GM19238 (cell line): Measurements from ENCODE around the gene ADAT3.

ENCODE experiments used
- DNase-seq: peaks from one replicate; pipeline ENCODE4 v3.0.0; 2011; ENCODE audit warnings: low spot score; ENCODE audit not compliant: insufficient read length

The ADAT3 gene

DNA sequence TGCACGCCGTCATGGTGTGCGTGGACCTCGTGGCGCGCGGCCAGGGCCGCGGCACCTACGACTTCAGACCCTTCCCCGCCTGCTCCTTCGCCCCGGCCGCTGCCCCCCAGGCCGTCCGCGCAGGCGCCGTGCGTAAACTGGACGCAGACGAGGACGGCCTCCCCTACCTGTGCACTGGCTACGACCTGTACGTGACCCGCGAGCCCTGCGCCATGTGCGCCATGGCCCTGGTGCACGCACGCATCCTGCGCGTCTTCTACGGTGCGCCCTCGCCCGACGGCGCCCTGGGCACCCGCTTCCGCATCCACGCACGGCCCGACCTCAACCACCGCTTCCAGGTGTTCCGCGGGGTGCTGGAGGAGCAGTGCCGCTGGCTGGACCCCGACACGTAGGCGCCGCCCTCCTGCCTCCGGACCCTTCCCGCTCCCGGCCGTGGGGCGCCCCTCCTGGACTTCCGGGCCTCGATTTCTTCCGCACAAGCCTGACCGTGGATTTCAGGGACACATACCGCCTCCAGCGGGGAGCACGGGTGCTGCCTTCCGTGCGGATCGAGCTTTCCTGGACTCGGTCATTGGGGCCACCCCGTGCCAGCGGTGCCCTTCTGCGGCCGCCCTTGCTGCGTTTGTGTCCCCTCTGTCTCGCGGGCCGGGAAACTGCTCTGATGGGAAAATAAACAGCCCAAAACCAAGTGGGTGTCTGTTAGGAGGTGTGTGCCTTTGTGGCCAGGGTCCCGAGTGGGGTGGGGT is 7.7 kb downstream of the ADAT3 start:
- DNase-seq = no peak

DNA sequence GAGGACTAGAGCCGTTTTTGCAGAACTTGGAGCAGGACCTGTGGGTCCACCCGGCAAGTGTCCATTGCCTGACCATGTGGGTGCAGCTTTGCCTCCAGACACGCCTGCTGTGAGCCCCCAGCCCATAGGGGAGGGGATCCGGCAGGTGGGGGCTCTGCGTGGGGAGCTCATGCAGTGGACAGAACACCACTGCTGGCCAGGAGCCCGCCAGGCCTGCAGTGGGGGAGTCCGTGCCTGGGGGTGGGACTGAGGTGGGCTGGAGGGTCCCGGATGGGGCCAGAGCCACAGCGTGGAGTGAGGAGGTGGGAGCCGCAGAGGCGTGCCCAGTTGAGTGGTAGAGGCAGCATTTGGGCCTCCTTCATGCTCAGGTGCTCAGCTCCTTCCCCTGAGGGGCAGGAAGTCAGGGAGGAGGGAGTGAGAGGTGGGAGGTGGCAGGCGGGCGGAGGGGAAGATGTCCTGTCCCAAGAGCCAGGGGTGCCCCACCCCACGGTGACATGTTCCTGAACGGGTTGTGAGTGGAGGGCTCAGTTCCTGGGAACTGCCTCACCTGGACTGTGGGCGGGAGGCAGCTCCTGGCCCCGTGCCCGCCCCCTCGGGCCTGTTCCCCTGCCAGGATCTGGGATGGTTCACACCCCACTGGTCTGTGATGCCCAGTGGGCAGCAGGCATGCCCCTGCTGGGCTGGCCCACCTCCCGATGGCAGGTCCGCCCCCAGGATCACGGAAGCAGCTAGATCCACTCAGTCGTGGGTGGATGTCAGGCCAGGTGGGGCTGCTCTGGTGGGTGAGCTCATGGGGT is 8.8 kb downstream of the ADAT3 start:
- DNase-seq = no peak

- no peak for DNase-seq
Measured at GRCh38 chr19:1914826-1915341, 9.7 kb downstream of the ADAT3 start.

DNA sequence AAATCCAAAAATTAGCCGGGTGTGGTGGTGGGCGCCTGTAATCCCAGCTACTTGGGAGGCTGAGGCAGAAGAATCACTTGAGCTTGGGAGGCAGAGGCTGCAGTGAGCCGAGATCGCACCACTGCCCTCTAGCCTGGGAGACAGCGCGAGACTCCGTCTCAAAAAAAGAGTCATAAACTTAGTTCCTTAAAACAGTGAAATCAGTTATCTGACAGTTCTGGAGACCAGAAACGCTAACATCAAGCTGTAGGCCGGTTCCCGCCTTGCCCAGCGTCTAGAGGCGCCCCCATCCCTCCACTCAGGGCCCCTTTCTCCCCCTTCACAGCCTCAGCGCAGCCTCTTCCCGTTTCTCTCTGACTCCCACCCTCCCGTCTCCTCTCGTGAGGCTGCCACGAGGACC is 11.9 kb downstream of the ADAT3 start:
- no peak for DNase-seq

DNA sequence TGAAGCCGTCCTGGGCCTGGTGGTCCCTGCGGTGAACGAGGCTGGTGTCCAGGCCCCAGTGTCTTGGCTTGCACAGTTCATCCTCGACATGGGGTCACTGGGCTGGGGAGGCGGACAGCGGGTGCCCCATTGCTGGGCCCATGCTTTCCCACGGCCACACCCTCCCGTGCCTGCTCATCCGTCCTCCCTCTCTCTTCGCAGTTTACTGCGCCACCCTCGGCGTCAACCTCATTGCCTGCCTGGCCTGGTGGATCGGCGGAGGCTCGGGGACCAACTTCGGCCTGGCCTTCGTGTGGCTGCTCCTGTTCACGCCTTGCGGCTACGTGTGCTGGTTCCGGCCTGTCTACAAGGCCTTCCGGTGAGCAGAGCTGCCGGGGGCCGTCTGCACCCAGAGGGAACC is 12.7 kb downstream of the ADAT3 start:
- no peak for DNase-seq

DNA sequence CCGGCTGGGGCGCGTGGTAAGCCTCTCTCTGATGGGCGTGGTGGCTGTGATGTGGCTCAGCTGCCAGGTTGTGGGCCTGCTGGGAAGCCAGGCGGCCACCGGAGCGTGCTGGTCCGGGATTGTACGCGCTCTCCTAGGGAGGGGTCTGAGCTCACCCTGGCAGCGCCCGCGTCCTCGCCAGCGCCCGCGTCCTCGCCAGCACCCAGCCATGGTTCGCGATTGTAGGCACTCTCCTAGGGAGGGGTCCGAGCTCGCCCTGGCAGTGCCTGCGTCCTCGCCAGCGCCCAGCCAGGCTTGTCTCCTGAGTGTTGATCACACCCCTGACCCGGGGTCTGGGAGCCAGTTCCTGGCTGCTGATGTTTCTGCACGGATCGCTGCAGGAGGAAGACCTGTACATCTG is 13.8 kb downstream of the ADAT3 start:
- DNase-seq = no peak

GRCh38 chr19:1920644-1921043 is 15.4 kb downstream of the ADAT3 start:
- DNase-seq = no peak

DNA sequence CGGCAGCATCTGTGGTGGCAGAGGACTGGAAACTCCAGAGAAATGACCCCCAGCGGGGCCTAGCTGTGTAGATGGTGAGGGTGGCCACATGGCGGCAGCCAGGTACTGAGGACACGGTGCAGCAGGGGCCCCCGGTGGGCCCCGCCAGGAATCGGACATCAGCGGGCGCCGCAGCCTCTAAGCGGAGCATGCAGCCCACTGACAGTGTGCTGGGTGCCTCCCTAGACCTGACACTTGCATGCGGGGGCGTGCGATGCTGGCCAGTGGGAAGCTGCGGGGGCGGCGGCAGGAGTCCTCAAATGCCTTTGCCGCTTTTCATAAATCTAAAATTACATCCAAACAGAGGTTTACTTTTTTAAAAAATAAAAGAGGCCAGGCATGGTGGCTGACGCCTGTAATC is 16.1 kb downstream of the ADAT3 start:
- DNase-seq = no peak

DNA sequence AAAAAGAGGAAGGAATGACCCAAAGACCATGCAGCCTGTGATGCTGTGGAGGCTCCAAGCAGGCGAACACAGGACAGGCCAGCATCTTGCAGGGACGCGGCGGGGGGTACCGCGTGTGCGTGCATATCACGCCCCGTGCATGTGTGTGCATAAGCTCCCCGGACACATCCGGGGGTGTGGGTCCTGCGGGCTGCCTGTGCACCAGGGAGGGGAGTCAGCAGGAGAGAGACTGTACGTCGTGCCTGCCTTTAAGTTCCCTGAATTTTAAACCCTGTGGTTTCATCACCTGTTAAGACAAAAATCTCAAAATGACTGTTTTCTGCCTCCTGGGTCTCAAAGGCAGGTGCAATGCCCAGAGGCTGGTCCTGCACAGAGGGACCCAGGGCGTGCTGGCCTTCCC is 16.6 kb downstream of the ADAT3 start:
- no peak for DNase-seq

- no peak for DNase-seq
Measured at GRCh38 chr19:1922803-1923202, 17.6 kb downstream of the ADAT3 start.

DNA sequence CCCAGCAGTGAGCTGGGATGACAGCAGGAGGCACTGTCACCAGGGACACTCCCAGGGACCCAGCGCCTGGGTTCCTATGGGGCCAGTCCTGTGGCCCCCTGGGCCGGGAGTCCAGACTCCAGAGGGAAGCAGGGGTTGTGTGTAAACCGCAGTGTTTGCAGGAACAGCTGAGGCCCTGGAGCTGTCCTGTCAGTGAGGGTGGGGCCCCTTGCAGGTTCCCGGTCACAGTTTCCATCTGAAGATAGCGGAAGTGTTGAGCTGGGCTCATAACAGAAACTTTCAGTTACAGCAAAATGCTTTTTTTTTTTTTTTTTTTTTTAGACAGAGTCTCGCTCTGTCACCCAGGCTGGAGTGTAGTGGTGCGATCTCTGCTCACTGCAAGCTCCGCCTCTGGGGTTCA is 18.1 kb downstream of the ADAT3 start:
- DNase-seq = no peak

- no peak for DNase-seq
Measured at GRCh38 chr19:1924320-1924961, 19.2 kb downstream of the ADAT3 start.

GRCh38 chr19:1925544-1925943 is 20.3 kb downstream of the ADAT3 start:
- no peak for DNase-seq

GRCh38 chr19:1929021-1929742 is 24.0 kb downstream of the ADAT3 start:
- DNase-seq = peak; percentile 89

GRCh38 chr19:1931445-1931844 is 26.2 kb downstream of the ADAT3 start:
- DNase-seq = no peak

DNA sequence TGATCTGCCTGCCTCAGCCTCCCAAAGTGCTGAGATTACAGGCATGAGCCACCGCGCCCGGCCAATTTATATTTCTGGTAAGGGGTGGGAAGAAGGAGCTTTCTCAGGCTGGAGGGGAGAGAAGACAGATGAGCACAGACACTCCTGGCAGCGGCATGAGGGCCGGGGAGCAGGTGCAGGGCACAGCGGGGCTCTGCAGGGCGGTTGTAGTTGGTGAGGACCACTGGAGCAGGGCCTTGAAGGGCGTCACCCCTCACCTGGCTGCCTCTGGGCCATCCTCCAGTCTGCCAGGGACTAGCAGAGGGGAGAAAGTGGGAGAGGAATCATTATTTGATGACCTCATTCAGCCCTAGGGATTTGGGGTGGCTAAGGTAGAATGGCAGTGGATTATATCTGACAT is 27.2 kb downstream of the ADAT3 start:
- DNase-seq = no peak

DNA sequence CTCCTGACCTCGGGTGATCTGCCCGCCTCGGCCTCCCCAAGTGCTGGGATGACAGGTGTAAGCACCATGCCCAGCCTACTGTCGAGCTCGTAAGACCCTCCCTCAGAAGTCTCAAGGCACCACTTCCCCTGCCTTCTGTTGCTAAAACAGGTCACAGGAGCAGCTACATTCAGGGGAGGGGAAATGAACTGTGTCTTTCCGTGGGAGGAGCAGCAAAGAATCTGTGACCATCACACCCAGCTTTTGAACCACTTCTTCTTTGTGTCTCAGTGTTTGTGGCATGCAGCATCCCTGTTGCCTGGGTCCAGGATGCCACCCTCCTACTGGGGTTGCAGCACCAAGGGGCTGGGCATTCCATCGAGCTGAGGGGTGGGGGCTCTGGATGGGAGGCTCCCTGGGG is 28.0 kb downstream of the ADAT3 start:
- no peak for DNase-seq

DNA sequence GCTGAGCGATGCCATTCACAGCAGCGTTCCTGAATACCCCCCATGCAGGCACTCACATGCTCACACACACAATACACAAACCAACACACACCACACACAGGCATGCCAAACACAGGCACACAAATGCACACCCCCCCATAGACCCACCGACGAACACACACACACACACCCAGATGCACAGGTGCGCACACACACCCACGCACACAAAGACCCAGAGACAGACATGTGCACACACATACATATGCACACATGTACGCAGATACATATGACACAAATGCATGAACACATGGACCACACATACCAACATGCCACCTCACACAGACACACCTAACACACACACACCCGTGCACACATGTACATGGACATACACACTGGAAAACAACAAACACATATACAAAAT is 28.7 kb downstream of the ADAT3 start:
- DNase-seq = no peak

GRCh38 chr19:1935484-1936208 is 30.4 kb downstream of the ADAT3 start:
- no peak for DNase-seq

DNA sequence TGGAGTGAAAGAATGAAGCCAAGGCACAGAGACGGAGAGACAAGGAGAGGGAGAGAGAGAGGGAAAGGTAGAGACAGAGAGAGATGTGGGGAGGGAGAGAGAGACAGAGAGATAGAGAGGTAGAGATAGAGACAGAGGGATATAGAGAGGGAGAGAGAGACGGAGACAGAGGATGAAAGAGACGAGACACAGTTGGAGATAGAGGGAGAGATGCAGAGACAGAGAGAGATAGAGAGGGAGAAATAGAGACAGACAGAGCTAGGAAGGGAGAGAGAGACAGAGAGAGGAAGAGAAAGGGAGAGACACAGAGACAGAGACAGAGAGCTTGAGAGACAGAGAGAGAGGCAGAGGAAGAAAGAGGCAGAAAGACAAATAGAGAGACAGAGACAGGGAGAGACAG is 31.2 kb downstream of the ADAT3 start:
- no peak for DNase-seq
